Measurements from ENCODE around the gene RYR2. TPM values are rescaled to one million over a fixed set of nuclear protein-coding genes. Genes with fewer than 3 reads are reported as not detected.

Gene RYR2
- total RNA-seq = under 1 TPM; 0.15 to 0.26 TPM

DNA sequence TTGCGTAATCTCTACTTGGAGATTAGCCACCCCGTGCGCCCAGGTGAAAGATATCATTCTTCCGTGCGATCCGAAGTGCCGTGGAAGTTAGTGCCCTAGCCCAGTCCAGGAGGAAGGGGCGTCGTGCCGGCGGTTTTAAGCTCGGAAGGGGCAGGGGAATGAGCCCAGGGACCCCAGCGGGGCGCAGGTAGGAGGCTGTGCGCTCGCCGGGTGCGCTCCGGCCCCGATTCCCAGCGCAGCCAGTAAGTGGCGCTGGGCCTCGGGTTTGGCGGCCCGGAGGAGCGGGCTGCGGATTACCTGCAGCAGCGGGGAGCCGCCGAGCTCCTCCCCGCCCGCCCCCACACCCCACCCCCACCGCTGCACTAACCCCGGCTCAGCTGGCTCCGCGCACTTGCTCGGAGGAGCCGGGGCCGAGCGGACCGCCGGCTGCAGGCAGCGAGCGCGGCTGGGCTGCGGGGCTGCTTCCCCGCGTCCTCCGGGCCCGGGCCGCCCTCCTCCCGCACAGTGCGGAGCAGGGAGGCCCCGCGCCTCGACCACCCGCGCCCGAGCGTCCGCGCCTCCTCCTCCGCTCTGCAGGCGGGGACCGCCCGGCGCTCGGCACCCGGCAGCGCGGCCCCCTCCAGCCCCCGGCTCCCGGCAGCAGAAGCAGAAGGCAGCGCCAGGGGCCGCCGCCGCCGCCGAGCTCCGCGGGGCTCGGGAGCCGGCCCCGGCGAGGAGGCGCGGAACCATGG lies at the start of gene RYR2:
Gene RYR2, plus strand, starts transcription at position 390 of the 731 bp plus-strand sequence. Its CDS starts 338 bp downstream, at position 728.
- H3K27ac Mint-ChIP-seq = no peak within 1 kb of the TSS
- peaks cover 36% of the 10 kb centered on the region for H3K27me3 Mint-ChIP-seq
- H3K36me3 Mint-ChIP-seq (ENCODE audit: low read depth) = no peaks in the 10 kb centered on the region
- no peaks in the 10 kb centered on the region for H3K9me3 Mint-ChIP-seq
- peak within 1 kb of the TSS; percentile 32 for H3K4me3 Mint-ChIP-seq
- no peak for ATAC-seq (replicated peaks)
- H3K4me1 Mint-ChIP-seq = peaks cover 5% of the 10 kb centered on the region

DNA sequence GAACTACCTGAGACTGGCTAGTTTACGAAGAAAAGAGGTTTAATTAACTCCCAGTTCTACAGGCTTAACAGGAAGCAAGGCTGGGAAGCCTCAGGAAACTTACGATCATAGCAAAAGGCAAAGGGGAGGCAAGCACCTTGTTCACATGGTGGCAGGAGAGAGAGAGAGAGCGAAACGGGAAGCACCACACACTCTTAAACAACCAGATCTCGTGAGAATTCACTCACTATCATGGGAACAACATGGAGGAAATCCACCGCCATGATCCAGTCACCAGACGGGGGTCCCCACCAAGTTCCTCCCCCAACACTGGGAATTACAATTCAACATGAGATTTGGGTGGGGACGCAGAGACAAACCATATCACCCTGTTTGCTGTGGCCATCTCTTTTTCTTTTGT lies 49.5 kb upstream of the RYR2 start:
- peaks cover 12% of the 10 kb centered on the region for H3K9me3 Mint-ChIP-seq
- H3K4me3 Mint-ChIP-seq = no peak overlapping the region
- no peaks in the 10 kb centered on the region for H3K36me3 Mint-ChIP-seq (ENCODE audit: low read depth)
- no peaks in the 10 kb centered on the region for H3K4me1 Mint-ChIP-seq
- H3K27me3 Mint-ChIP-seq = peaks cover 17% of the 10 kb centered on the region
- no peak overlapping the region for H3K27ac Mint-ChIP-seq
- no peak for ATAC-seq (replicated peaks)

DNA sequence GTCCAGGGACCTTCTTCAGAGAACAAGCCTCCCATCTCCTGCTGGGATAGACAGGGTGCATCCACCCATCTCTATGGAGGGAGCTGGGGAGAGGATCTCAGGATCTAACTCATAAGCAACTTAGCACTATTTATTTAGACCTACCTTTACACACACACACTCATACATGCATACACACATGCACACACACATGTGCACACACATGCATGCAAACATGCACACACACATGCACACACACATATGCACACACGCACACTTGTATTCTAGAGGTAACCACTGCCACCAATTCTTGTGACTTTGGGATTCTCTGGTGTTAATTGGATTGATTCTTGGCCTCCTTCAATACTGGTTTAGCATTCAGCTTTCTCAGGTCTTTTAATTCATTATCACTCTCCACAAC lies 47.5 kb upstream of the RYR2 start:
- peaks cover 17% of the 10 kb centered on the region for H3K27me3 Mint-ChIP-seq
- no peak for ATAC-seq (replicated peaks)
- H3K4me3 Mint-ChIP-seq = no peak overlapping the region
- H3K27ac Mint-ChIP-seq = no peak overlapping the region
- peaks cover 5% of the 10 kb centered on the region for H3K9me3 Mint-ChIP-seq
- H3K36me3 Mint-ChIP-seq (ENCODE audit: low read depth) = no peaks in the 10 kb centered on the region
- H3K4me1 Mint-ChIP-seq = no peaks in the 10 kb centered on the region

DNA sequence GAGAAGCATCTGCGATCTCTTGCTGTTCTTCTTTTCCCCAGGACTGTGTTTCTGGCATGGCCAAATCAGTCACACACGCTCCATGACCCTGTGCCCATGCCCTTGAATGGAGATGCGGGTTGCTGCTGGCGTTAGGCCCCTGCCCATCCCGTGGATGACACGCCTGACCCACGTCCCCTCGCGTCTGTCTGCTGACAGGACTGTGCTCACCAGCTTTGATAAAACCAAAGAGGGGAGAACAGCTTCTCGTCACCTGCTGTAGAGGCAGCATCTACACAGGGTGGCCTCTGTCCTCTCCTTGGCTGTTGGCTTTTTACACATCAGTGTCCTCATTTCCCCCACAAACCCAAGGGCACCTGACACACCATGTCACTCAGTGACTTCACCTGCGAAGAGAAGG lies 44.6 kb upstream of the RYR2 start:
- Mint-ChIP-seq H3K27ac (no peak overlapping the region), H3K4me3 (no peak overlapping the region), H3K36me3 (ENCODE audit: low read depth) (no peaks in the 10 kb centered on the region), H3K9me3 (no peaks in the 10 kb centered on the region), H3K4me1 (no peaks in the 10 kb centered on the region), H3K27me3 (peaks cover 6% of the 10 kb centered on the region)
- no peak for ATAC-seq (replicated peaks)

DNA sequence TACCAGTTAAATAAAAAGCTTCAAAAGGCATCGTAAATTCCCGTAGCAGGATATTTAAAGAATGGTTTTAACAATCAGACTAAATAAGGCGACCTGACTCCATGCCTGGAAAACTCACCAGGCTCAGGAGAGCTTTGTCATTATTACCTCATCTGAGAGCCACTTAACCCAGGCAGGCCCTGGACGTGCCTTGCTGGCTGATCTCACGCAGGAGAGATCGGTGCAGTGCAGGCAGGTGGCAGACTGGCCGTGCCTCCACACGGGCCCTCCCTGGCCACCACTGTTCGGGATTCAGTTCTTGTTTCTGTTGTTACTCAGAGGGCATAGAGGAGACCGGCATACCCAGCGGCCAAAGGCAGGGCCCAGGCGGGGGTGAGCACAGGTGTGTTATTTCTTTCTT lies 44.1 kb upstream of the RYR2 start:
- H3K9me3 Mint-ChIP-seq = no peaks in the 10 kb centered on the region
- ATAC-seq (replicated peaks) = no peak
- no peak overlapping the region for H3K4me3 Mint-ChIP-seq
- peaks cover 5% of the 10 kb centered on the region for H3K27me3 Mint-ChIP-seq
- no peaks in the 10 kb centered on the region for H3K36me3 Mint-ChIP-seq (ENCODE audit: low read depth)
- H3K4me1 Mint-ChIP-seq = no peaks in the 10 kb centered on the region
- H3K27ac Mint-ChIP-seq = no peak overlapping the region

DNA sequence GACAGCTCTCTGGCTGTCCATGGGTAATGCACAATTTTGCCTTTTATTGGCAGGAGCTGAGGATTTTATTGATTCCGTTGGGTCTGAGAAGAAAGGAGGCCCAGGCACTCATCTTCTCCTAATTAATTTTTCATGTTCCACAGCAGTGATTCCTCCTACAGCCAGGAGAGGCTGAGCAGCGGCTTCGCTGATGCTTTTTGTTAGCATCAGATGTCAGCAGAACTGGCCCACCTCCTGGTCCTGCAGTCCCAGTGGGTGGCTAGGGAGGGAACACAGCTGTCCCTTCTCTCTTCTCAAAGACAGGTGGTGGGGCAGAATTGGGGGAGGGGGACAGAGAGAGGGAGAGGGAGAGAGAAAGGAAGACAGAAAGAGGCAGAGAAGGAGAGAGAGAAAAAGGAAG lies 43.4 kb upstream of the RYR2 start:
- no peak overlapping the region for H3K27ac Mint-ChIP-seq
- H3K9me3 Mint-ChIP-seq = no peaks in the 10 kb centered on the region
- no peaks in the 10 kb centered on the region for H3K36me3 Mint-ChIP-seq (ENCODE audit: low read depth)
- no peaks in the 10 kb centered on the region for H3K4me1 Mint-ChIP-seq
- H3K27me3 Mint-ChIP-seq = peaks cover 6% of the 10 kb centered on the region
- ATAC-seq (replicated peaks) = no peak
- no peak overlapping the region for H3K4me3 Mint-ChIP-seq

DNA sequence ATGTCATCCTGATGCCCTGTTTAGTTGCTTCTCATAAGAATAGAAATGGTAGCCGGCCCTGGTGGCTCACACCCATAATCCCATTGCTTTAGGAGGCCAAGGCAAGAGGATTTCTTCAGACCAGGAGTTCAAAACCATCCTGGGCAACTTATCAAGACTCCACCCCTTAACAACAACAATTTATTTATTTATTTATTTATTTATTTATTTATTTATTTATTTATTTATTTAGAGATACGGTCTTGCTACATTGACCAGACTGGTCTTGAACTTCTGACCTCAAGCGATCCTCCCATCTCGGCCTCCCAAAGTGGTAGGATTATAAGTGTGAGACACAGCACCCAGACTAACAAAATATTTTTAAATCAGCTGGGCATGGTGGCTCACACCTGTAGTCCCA lies 41.8 kb upstream of the RYR2 start:
- Mint-ChIP-seq H3K27ac (no peak overlapping the region), H3K27me3 (peaks cover 7% of the 10 kb centered on the region), H3K4me1 (no peaks in the 10 kb centered on the region), H3K36me3 (ENCODE audit: low read depth) (no peaks in the 10 kb centered on the region), H3K4me3 (no peak overlapping the region), H3K9me3 (no peaks in the 10 kb centered on the region)
- no peak for ATAC-seq (replicated peaks)

DNA sequence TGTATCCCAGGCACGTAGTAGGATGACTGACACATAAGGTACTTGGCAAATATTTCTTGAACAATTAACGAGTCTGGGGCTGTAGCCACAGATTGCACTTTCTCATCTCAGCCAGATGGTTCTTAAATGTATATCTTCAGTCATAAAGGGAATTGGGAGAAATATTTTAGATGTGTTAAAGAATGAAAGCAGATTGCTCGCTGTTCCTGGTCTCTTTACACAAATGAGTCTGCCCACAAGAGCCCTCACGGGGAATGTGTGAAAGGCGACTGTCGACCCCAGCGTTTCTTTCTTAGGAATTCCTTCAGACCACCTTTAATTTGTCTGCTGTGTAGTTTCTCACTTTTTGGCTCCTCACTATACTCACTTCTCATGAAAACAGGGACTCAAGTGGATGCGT lies 38.5 kb upstream of the RYR2 start:
- H3K27ac Mint-ChIP-seq = no peak overlapping the region
- ATAC-seq (replicated peaks) = no peak
- H3K9me3 Mint-ChIP-seq = peaks cover 3% of the 10 kb centered on the region
- H3K4me1 Mint-ChIP-seq = no peaks in the 10 kb centered on the region
- no peak overlapping the region for H3K4me3 Mint-ChIP-seq
- H3K36me3 Mint-ChIP-seq (ENCODE audit: low read depth) = no peaks in the 10 kb centered on the region
- peaks cover 7% of the 10 kb centered on the region for H3K27me3 Mint-ChIP-seq

DNA sequence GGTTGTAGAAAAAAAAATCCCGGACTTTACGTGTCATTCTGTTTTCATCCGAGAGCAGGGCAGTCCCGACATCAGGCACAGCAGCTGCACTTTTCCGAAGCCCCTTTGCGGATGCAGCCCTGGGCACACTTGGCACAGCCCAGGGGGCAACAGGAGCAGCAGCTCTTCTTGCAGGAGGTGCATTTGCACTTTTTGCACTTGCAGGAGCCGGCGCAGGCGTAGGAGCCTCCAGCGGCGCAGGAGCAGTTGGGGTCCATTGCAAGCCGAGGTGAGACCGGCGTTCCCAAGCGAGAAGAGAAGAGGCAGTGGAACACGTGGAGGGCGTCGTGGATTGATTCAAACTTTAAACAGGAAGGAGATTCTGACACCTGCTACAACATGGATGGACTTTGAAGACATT lies 37.9 kb upstream of the RYR2 start, which contains the start of gene MT1HL1:
Gene MT1HL1, minus strand, starts transcription at position 326 of the 400 bp plus-strand sequence. Its CDS starts 69 bp downstream, at position 257.
- Mint-ChIP-seq H3K27me3 (peaks cover 7% of the 10 kb centered on the region), H3K36me3 (ENCODE audit: low read depth) (no peaks in the 10 kb centered on the region), H3K4me1 (no peaks in the 10 kb centered on the region), H3K27ac (no peak within 1 kb of the TSS), H3K9me3 (peaks cover 4% of the 10 kb centered on the region), H3K4me3 (no peak within 1 kb of the TSS)
- no peak for ATAC-seq (replicated peaks)

DNA sequence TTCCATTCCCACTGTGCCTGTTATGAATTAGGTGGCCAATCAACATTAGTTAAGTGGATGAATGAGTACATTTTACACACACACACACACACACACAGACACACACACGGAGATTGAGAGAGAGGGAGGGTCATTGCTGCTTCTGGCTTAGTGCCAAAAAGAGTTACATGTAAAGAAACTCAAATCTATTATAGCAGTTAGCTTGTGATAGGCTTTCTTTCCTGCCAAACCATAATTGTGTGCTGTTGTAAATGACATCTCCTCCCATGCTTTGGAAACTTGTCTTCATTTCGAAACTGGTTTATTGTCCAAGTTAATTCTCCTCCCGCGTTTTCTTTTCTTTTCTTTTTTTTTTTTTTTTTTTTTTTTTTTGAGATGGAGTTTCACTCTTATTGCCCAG lies 36.3 kb upstream of the RYR2 start:
- H3K36me3 Mint-ChIP-seq (ENCODE audit: low read depth) = no peaks in the 10 kb centered on the region
- H3K9me3 Mint-ChIP-seq = peaks cover 4% of the 10 kb centered on the region
- no peaks in the 10 kb centered on the region for H3K4me1 Mint-ChIP-seq
- H3K4me3 Mint-ChIP-seq = no peak overlapping the region
- ATAC-seq (replicated peaks) = no peak
- no peak overlapping the region for H3K27ac Mint-ChIP-seq
- peaks cover 7% of the 10 kb centered on the region for H3K27me3 Mint-ChIP-seq

DNA sequence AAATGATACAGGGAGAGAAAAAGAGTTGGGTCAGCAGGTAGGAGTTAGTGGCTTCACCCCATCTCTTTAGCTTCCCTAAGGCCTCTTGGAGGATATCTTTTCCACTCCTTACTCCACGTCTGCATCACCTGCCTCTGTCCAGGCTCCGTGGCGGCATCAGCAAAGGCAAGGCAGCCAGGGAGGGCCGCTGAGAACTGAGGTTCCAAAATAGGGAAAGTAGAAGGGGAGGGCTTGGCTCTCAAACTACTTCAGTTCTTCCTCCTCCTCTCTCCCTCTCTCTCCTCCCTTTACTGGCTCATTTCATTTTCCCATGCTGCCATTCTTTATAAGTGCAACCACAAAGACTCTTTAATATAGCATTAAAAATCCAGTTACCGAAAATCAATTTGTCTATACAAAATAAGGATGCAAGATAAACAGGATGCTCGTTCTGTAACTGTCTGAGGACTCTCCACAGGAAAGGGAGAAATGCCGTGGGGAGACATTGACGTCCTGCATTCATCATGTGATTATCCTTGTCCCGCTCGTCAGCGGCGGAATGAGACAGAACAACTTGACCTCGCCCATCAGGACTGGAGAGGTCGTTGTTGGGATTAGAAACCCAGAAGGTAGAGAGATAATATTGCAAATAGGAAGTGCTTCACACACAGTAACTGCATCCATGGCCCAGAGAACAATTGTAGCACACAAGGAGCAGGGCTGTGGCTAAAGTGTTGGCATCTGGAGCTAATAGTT lies 34.7 kb upstream of the RYR2 start:
- no peaks in the 10 kb centered on the region for H3K36me3 Mint-ChIP-seq (ENCODE audit: low read depth)
- peaks cover 7% of the 10 kb centered on the region for H3K27me3 Mint-ChIP-seq
- H3K4me3 Mint-ChIP-seq = no peak overlapping the region
- ATAC-seq (replicated peaks) = no peak
- peaks cover 4% of the 10 kb centered on the region for H3K9me3 Mint-ChIP-seq
- no peak overlapping the region for H3K27ac Mint-ChIP-seq
- no peaks in the 10 kb centered on the region for H3K4me1 Mint-ChIP-seq

DNA sequence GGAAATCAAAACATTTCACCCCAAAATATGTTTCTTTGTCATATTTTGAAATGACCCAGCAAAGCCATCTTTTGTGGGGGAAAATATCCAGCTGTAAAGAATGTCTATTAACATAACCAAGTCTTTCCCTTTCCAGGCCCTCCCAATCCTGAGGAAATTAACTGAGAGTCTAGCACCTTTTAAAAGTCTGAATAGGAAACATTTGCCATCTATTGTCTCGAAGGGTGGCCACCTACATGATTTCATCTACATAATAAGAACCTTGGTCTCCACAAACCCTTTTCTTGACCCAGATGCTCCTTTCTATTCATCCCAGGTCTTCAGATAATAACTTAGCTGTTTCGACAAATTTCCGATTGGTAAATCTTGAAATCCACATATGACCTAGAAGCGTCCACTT lies 32.4 kb upstream of the RYR2 start:
- H3K27ac Mint-ChIP-seq = no peak overlapping the region
- H3K27me3 Mint-ChIP-seq = no peaks in the 10 kb centered on the region
- no peaks in the 10 kb centered on the region for H3K4me1 Mint-ChIP-seq
- ATAC-seq (replicated peaks) = no peak
- H3K36me3 Mint-ChIP-seq (ENCODE audit: low read depth) = no peaks in the 10 kb centered on the region
- H3K9me3 Mint-ChIP-seq = peaks cover 4% of the 10 kb centered on the region
- H3K4me3 Mint-ChIP-seq = no peak overlapping the region

DNA sequence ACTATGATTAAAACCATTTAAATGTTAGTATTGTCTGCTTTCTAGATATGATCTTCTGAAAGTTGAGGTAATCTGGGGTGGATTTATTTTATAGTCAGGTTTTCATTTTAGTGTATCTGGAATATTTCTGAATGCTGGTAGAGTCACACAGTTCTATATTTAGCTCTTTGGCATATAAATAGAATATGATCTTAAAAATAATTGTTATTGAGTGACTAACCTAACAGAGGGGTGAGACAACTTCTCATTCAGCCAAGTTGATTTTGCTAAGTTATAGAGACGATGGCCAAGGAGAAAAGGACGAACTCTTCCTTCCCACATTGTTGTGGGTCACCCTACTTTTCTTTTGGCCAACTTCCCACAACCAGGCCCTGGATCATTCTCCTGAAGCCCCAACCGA lies 30.6 kb upstream of the RYR2 start:
- Mint-ChIP-seq H3K4me3 (no peak overlapping the region), H3K27ac (no peak overlapping the region), H3K27me3 (no peaks in the 10 kb centered on the region), H3K36me3 (ENCODE audit: low read depth) (no peaks in the 10 kb centered on the region), H3K4me1 (no peaks in the 10 kb centered on the region), H3K9me3 (peaks cover 4% of the 10 kb centered on the region)
- ATAC-seq (replicated peaks) = no peak

DNA sequence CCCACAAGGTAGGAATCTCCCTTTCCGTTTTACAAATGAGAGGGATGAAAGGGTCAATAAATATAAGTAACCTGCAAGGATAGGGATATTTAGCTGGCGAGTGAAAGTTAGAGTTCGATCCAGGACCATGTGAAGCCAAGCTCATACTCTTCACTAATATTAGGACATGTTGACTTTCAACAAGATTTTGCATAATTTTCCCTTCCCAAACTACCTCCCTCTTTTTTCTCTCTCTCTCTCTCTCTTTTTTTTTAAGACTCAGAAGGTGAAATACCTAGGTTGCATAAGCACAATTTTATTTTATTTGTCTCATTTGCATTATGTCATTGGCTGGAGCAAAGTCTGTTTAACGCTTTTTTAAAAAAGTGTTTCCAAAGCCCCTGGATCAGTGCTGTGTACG lies 29.6 kb upstream of the RYR2 start:
- peaks cover 4% of the 10 kb centered on the region for H3K9me3 Mint-ChIP-seq
- no peaks in the 10 kb centered on the region for H3K4me1 Mint-ChIP-seq
- H3K27ac Mint-ChIP-seq = no peak overlapping the region
- H3K4me3 Mint-ChIP-seq = no peak overlapping the region
- peaks cover 1% of the 10 kb centered on the region for H3K27me3 Mint-ChIP-seq
- ATAC-seq (replicated peaks) = no peak
- H3K36me3 Mint-ChIP-seq (ENCODE audit: low read depth) = no peaks in the 10 kb centered on the region

DNA sequence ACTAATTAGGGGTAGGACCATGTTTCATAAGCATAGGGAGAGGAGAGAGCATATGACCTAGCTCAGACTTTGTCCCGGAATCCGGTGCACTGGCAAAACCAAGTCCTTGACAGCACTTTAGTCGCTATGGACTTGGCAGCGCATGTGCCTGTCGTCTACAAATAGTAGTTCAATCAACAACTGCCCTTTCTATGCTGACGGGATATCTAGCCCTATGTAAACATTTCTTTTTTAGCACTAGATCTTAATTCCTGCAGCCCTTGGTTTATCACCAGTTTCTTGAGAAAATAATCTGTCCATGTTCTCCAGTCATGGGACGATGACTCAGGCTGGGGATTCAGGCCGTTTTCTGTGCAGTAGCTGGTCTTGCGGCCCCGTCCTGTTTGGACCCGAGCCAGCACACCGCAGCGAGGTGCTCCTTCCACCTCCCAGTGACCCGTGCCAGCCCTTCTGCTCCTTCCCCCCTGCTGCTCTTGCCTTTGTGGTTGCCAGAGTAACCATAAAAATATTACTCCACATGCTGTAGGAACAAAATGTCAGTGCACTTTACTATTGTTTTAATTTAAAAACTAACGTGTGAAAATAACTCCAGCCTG lies 29.1 kb upstream of the RYR2 start:
- Mint-ChIP-seq H3K36me3 (ENCODE audit: low read depth) (no peaks in the 10 kb centered on the region), H3K27me3 (peaks cover 3% of the 10 kb centered on the region), H3K4me1 (no peaks in the 10 kb centered on the region), H3K9me3 (peaks cover 4% of the 10 kb centered on the region), H3K4me3 (no peak overlapping the region), H3K27ac (no peak overlapping the region)
- no peak for ATAC-seq (replicated peaks)
